Stimulated activated CD8-positive, alpha-beta memory T cell treated with anti-CD3 and anti-CD28 coated beads, Interleukin-4, amount 100 ng/mL, for 24 hours (primary cell): Measurements from ENCODE around the gene MAN1A1.

ENCODE experiments used
- DNase-seq: peaks from one replicate; pipeline ENCODE4 v3.0.0-alpha.2; 2020; ENCODE audit warnings: low read depth

The MAN1A1 gene

GRCh38 chr6:119325559-119326265, 23.8 kb downstream of the MAN1A1 start:
- no peak for DNase-seq

GRCh38 chr6:119324718-119325117, 24.8 kb downstream of the MAN1A1 start:
- no peak for DNase-seq

GRCh38 chr6:119323931-119324330, 25.6 kb downstream of the MAN1A1 start:
- DNase-seq = no peak

DNA sequence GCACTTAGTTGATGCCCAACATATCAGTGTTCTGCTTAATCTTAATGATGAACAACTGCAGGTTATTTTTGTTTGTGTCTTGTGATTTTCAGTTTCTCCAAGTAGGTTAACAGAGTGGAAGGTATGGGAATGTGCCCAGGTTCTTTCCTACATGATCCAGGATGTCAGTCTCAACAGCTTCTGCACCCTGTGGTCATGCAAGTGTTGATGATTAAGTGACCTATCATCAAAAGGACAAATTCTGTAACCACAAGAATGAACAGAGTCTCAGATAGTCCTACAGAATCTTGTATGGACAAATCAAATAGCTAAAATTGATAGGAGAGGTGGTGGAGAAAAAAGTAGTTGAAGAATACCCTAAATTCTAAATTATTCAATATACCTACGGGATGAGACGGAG, 26.1 kb downstream of the MAN1A1 start:
- DNase-seq = no peak

DNA sequence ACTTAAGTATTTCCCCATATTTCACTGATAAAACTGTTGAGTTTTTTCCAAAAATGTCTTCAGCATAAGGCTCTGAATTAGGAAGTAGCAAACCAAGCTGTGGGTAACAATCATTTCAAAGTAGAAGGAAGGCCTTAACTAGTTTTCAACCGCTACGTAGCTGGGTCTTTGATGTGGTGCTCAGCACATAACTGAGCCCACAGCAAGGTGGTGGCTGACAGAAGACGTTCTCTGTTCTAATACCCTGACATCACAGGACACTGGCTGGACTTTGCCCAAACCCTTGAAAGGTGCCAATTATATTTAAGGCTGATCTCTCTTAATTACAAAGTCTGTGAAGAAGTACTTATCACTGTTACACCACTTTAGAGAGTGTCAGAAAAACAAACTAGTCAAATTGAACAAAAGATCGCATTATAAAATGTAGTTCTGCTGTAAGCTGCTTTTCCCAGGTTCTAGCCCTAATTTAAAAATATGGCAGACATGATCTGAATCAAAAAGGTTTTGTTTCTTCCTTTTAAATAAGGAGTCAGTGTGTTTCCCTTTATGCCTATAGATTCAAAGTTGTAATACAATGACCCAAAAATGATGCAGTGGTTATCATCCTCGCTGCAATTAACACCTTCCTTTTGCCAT, 26.7 kb downstream of the MAN1A1 start:
- DNase-seq = no peak

- no peak for DNase-seq
Observed at GRCh38 chr6:119322034-119322433, 27.5 kb downstream of the MAN1A1 start.

- no peak for DNase-seq
Observed at GRCh38 chr6:119319694-119320093, 29.9 kb downstream of the MAN1A1 start.

DNA sequence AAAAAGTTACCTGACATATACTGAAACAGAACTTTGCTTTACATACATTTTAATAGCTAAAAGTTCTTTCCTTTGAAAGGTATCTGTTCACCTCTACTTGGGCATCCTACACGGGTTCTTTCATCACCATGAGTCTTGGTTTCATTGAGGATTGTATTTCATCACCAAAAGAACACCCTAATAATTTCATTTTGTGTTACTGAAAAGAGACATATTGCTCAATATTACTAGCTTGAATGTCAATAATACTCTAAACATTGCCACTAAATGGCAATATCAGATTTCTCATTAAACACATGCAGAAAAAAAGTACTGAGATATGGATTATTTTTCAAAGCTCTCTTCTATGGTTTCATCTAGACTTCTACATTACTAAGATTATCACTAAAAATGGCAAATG, 30.8 kb downstream of the MAN1A1 start:
- no peak for DNase-seq

DNA sequence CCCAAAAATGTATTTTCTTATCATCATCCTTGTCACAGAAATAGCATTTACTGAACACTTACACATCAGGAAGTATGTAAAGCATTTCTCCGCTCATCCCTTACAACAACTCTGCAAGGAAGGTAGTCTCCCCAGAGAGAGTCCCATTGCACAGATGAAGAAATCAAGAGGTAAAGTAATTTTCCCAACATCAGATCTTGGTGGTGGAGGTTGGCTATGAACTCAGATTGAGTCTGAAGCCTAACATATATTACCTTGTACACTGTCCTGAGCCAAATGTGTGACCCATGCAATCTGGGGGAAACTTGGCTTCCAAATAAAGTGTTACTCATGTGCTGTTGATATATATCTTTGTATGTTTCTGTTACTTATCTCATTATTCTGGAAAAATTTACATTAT, 31.4 kb downstream of the MAN1A1 start:
- DNase-seq = no peak

- no peak for DNase-seq
Observed at GRCh38 chr6:119317007-119317406, 32.6 kb downstream of the MAN1A1 start.

DNA sequence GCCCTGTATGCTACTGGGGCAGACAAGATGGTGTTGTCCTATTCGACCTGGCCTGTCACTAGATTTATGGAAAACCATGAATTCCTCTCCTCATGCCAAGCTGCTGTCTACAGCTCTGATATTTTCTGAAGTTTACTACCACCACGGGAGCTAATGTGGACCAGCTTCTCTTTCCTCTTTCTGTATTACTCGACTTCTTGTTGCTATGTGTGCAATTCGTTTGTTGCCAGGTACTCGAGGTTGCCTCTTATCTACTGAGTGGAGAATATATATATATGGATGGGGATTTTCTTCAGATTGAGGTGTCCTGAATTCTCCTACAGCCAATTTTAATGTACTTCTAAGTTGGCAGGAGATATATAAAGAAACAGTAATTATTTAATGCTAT, 34.7 kb downstream of the MAN1A1 start:
- no peak for DNase-seq

GRCh38 chr6:119313937-119314884, 35.4 kb downstream of the MAN1A1 start:
- DNase-seq = no peak

- no peak for DNase-seq
Observed at GRCh38 chr6:119312875-119313338, 36.7 kb downstream of the MAN1A1 start.

DNA sequence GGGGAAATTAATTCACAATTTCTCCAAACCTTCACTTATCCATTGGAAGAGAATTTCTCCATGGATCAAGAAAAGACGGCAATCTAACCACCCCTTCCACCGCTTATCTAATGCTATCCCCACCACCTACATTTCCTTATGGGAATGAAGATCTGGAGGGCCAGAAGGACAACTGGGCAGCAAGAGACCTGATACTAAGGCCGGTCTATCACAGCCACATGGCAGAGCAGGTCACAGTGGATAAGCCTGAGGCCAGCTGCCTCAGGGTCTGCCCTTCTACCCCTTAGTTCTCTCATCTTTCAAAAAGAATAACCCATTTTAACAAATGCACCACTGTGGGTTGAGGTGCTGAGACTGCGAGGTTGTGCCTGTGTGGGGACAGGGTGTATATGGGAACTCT, 37.1 kb downstream of the MAN1A1 start:
- DNase-seq = no peak

- DNase-seq = no peak
Observed at GRCh38 chr6:119311514-119312142, 37.9 kb downstream of the MAN1A1 start.

DNA sequence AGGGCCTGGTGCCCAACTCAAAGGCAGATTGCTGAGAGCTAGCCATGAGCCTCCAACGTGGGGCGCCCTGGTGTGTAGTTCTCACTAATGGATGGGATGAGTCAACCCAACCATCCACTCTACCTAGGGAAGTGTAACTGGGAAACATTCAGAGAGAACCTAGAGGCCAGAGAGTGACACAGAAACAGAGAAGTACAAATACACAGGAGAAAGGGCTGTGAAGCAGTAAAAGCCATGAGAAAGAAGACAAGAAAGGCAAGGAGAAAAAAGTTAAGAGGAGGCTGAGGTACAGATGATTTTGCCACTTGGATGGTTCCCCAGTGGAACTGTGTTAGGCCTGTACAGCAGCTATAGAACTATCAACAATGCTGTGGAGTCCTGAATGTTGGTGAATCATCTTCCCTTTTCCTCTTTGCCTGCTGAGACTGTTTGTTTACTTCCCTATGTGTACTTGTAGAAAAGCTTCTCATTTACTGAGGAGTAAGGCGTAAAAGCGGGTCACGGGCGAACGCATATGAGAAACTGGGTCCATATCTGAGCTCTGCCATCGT, 39.0 kb downstream of the MAN1A1 start:
- no peak for DNase-seq

DNA sequence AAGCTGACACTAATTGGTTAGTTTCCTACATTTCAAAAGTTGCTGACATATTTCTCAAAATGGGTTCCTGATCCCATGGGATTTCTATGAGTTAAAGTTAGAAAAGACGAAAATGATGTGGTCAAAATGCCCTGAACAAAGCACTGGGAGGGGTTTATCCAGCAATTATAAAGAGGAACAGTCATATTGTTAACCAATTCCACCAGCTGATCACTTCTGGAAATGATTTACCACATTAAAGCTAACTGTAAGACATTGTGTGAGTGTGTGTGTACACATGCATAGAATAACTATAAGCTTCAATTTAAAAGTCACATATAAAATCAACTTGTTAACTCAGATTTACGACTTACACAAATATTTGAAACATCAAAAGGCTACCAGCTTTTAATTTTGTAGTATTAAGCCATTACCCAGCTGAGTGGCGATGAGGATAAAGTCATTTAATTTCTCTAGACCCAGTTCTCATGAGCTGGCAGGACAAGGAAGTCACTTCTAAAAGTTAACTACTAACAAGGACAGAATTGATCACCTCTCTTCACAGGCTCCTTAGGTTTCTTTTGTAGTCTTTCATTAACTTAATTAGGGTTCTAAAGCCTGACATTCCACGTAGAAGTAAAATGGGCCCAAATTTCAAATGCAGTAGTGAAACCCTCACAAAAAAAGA, 40.4 kb downstream of the MAN1A1 start:
- no peak for DNase-seq

DNA sequence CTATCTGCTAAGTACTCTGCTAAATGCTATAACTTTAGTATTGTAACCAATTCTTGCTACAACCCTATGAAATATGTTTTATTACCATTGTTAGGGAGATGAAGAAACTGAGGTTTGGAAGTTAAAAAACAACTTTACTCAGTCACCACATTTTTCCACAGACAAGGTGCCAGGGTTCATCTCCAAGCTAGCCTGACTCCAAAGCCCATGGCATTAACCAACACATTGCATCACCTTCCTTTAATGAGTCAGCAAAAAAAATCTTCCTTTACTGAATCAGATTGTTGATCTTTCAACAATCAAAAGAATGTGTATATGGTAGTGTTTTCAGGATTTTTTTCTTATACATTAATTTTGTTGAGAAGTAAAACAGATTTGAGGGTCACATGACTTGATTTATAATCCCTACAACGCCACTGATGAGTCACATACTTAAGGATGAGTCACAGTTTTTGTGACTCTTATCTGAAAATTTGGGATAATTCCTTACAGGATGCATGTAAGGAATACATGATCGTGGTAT, 41.5 kb downstream of the MAN1A1 start:
- DNase-seq = no peak

GRCh38 chr6:119307056-119307455, 42.5 kb downstream of the MAN1A1 start:
- DNase-seq = no peak

- DNase-seq = no peak
Observed at GRCh38 chr6:119306396-119306968, 43.1 kb downstream of the MAN1A1 start.
